Ovary (tissue), 3 donors: ENCODE results near the gene JCHAIN.

Experiments
- EP300 ChIP-seq: sonication (generic); formaldehyde crosslinking; IDR thresholded peaks from one replicate; pipeline ENCODE4 v1.6.1; 2017; ENCODE audit warnings: antibody characterized with exemption
- TF ChIP-seq, protein P1 (sequence below), 3 donors: fragments of 450-650 bp in 2 of 3; fragments of 200-600 bp in 1 of 3; IDR thresholded peaks; one replicate each; pipeline versions ENCODE4 v1.5.1 to v1.8.0; 2016 to 2022; ENCODE audit warnings: antibody characterized with exemption in 3 of 3, mild to moderate bottlenecking in 1 of 3
- donor health status: DM: no; HTN: no; CAD: no.

DNA sequence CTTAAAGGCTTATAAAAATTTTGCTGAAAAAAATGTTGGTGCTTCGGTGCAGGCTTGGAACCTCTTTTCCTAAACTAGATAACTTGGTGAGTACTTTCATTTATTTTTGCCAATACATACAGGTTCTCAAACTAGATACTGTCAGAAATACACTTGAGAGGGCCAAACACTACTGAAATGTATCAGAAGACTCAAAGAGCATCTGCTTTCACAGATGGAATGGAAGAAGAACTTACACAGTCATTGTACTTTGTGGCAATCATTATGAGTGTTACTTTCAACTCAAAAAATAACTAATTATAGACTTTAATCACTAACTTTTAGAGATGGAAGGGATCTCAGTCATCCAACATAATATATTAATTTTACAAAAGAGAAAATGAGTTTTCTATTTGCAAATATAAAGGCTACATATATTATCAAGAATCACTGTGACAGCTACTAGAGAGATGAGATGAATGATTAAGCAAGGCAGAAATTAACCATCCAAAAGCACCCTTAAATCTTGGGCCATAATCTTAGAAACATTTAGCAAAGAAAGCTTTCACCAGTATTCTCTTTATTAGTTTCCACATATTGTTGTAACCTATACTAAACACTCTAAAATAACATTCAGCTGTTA is 36.7 kb downstream of the JCHAIN start:
- TF ChIP-seq, protein P1, sequence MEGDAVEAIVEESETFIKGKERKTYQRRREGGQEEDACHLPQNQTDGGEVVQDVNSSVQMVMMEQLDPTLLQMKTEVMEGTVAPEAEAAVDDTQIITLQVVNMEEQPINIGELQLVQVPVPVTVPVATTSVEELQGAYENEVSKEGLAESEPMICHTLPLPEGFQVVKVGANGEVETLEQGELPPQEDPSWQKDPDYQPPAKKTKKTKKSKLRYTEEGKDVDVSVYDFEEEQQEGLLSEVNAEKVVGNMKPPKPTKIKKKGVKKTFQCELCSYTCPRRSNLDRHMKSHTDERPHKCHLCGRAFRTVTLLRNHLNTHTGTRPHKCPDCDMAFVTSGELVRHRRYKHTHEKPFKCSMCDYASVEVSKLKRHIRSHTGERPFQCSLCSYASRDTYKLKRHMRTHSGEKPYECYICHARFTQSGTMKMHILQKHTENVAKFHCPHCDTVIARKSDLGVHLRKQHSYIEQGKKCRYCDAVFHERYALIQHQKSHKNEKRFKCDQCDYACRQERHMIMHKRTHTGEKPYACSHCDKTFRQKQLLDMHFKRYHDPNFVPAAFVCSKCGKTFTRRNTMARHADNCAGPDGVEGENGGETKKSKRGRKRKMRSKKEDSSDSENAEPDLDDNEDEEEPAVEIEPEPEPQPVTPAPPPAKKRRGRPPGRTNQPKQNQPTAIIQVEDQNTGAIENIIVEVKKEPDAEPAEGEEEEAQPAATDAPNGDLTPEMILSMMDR (IDR thresholded peaks at IDR 0.05): no peak
- TF ChIP-seq EP300: no peak
